Suprapubic skin (tissue), 4 donors: ENCODE data around the gene ADGRF4.

Source experiments
- EP300 ChIP-seq: sonication (generic); formaldehyde crosslinking; IDR thresholded peaks from one replicate; pipeline ENCODE4 v1.6.1; 2017; ENCODE audit warnings: antibody characterized with exemption
- POLR2A ChIP-seq, 2 donors: fragments of 450-650 bp; IDR thresholded peaks; one replicate each; pipeline ENCODE4 v1.6.1; 2017; ENCODE audit warnings: antibody characterized with exemption in 2 of 2, mild to moderate bottlenecking in 2 of 2, moderate library complexity in 2 of 2
- POLR2AphosphoS5 ChIP-seq, 3 donors: sonication (generic); formaldehyde crosslinking; IDR thresholded peaks; one replicate each; pipeline ENCODE4 v1.6.1; 2017; ENCODE audit warnings: antibody characterized with exemption in 3 of 3
- TF ChIP-seq, protein P1 (sequence below), 2 donors: fragments of 200-600 bp in 1 of 2; fragments of 450-650 bp in 1 of 2; sonication (generic) in 1 of 2; IDR thresholded peaks; one replicate each; pipeline ENCODE4 v1.5.1; 2016 to 2019; ENCODE audit warnings: antibody characterized with exemption in 2 of 2, mild to moderate bottlenecking in 1 of 2, moderate library complexity in 1 of 2

DNA sequence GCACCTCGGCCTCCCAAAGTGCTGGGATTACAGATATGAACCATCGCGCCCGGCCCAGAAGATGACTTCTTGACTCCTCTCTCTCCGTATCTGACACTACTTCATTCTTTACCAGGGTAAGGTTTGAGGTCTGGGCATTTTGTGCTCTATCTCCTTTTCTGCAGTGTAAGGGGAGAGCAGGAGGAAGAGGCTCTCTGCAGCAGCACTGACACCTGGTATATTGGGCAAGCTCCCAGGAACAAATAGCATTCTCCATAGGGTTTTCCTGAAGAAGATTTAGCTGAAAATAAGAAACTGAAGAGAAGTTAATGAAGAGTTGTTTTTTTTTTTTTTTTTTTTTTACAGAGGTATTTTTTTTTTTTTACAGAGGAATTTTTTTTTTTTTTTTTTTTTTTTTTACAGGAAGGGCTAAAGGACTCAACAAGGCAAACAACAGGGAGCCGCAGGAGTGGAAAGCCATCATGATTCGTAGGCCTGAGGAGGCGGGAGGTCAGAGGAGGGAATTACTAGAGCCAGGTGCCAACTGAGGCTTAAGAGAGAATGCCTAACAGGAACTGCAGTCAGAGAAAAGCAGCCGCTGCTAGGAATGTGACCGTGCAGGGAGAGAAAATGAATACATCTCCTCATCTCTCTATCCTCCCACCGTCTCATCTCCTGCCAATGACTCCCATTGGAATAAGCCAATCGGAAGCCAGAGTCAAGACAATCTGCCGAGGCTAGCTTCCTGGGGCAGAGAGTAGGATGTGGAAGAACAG is 34.7 kb upstream of the ADGRF4 start:
- TF ChIP-seq POLR2AphosphoS5 (IDR thresholded peaks at IDR 0.05) (no peak), POLR2A (IDR thresholded peaks at IDR 0.05) (no peak), EP300 (no peak)
- TF ChIP-seq, protein P1, sequence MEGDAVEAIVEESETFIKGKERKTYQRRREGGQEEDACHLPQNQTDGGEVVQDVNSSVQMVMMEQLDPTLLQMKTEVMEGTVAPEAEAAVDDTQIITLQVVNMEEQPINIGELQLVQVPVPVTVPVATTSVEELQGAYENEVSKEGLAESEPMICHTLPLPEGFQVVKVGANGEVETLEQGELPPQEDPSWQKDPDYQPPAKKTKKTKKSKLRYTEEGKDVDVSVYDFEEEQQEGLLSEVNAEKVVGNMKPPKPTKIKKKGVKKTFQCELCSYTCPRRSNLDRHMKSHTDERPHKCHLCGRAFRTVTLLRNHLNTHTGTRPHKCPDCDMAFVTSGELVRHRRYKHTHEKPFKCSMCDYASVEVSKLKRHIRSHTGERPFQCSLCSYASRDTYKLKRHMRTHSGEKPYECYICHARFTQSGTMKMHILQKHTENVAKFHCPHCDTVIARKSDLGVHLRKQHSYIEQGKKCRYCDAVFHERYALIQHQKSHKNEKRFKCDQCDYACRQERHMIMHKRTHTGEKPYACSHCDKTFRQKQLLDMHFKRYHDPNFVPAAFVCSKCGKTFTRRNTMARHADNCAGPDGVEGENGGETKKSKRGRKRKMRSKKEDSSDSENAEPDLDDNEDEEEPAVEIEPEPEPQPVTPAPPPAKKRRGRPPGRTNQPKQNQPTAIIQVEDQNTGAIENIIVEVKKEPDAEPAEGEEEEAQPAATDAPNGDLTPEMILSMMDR (IDR thresholded peaks at IDR 0.05): no peak
